ENCODE results near the gene PRPF8. TPM values are rescaled to one million over a fixed set of nuclear protein-coding genes. Genes with fewer than 3 reads are reported as not detected.
A peak's percentile ranks its signal among the peaks of the same experiment; 100 is the strongest.

Gene PRPF8
- total and polyA plus RNA-seq, 2 of the 13 experiments (the other 11 are each of a cell fraction or from before 2014, with no cell fraction given): 112 to 179 TPM

GRCh38 chr17:1724351-1724868, 39.7 kb upstream of the PRPF8 start, which contains the start of gene WDR81 (continued):
- TF ChIP-seq ZNF800 (CRISPR knock-in tag; IDR thresholded peaks at IDR 0.05) (no peak; the same call in 1 of the 2 replicates), CEBPB (IDR thresholded peaks at IDR 0.05; ENCODE audit: borderline replicate concordance, low read depth, low read length) (no peak), YEATS2 (CRISPR knock-in tag; IDR thresholded peaks at IDR 0.05; ENCODE audit: borderline replicate concordance) (peak; percentile 63; the same call in 1 of the 2 replicates), FOSL1 (CRISPR knock-in tag; IDR thresholded peaks at IDR 0.05; ENCODE audit: borderline replicate concordance) (no peak), GZF1 (CRISPR knock-in tag; IDR thresholded peaks at IDR 0.05) (no peak), BATF2 (CRISPR knock-in tag; IDR thresholded peaks at IDR 0.05) (no peak), ZNF883 (CRISPR knock-in tag; IDR thresholded peaks at IDR 0.05; ENCODE audit: not compliant biosample characterization) (no peak), NPAS2 (CRISPR knock-in tag; IDR thresholded peaks at IDR 0.05; ENCODE audit: borderline replicate concordance) (no peak), ZFP36 (IDR thresholded peaks at IDR 0.05; ENCODE audit: borderline replicate concordance, low read depth, low read length, partially characterized antibody) (no peak), MEIS2 (CRISPR knock-in tag; IDR thresholded peaks at IDR 0.05) (no peak), ZBTB34 (CRISPR knock-in tag; IDR thresholded peaks at IDR 0.05) (no peak), KLF15 (CRISPR knock-in tag; IDR thresholded peaks at IDR 0.05; ENCODE audit: borderline replicate concordance) (no peak), ZSCAN31 (CRISPR knock-in tag; IDR thresholded peaks at IDR 0.05; ENCODE audit: low read depth) (no peak), NR2F2 (IDR thresholded peaks at IDR 0.05; ENCODE audit: borderline replicate concordance, low read depth) (no peak; the same call in 1 of the 2 replicates), FOXK1 (CRISPR knock-in tag; IDR thresholded peaks at IDR 0.05; ENCODE audit: borderline replicate concordance, low read depth) (peak; percentile 98), ZNF10 (CRISPR knock-in tag; IDR thresholded peaks at IDR 0.05; ENCODE audit: borderline replicate concordance, low read depth) (no peak), FOXP1 (IDR thresholded peaks at IDR 0.05) (no peak), FOXP1 (CRISPR knock-in tag; IDR thresholded peaks at IDR 0.05) (no peak), ZFP36L2 (CRISPR knock-in tag; IDR thresholded peaks at IDR 0.05) (0 out of 2 replicates have a peak, but pooled peaks have one; percentile 37), ZNF615 (CRISPR knock-in tag; IDR thresholded peaks at IDR 0.05; ENCODE audit: borderline replicate concordance) (no peak), ZHX1 (CRISPR knock-in tag; IDR thresholded peaks at IDR 0.05; ENCODE audit: low read depth) (no peak), ZNF557 (CRISPR knock-in tag; IDR thresholded peaks at IDR 0.05) (no peak)
